ENCODE data around the gene PRR23E. TPM values are rescaled to one million over a fixed set of nuclear protein-coding genes. Genes with fewer than 3 reads are reported as not detected.

The PRR23E gene, protein sequence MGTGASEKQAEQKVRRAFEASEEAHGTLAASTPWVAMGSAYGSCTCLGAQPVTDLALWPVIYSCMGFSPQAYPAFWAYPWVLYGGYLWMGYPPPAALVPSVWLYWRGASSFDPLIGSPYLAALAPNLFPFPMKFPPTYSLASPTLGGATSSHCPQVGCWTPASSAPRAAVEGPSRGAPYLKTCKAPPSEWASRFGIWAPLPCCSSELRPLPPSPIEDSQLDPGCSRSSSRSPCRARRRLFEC
- total RNA-seq = not detected
- long read RNA-seq, donor 1 = 0 reads
- long read RNA-seq, donor 2 = 0 reads

- H3K4me1 ChIP-seq (ENCODE audit: low read depth) = no peaks in the 10 kb centered on the region
- no peak for ATAC-seq
- no peaks in the 10 kb centered on the region for H3K36me3 ChIP-seq (ENCODE audit: low read depth)
- H3K4me3 ChIP-seq = no peak within 1 kb of the TSS
- no peak for DNase-seq
- intact Hi-C loops (cut with DNase I, micrococcal nuclease) = no loop called here
- TF ChIP-seq CTCF (IDR thresholded peaks at IDR 0.05) = no peak
- no peaks in the 10 kb centered on the region for H3K9me3 ChIP-seq
These were observed at the start of gene PRR23E for GRCh38 chr3:127192576-127193232. Gene PRR23E (plus strand): TSS chr3:127193131. CDS start chr3:127196686, 3,555 bp downstream.

DNA sequence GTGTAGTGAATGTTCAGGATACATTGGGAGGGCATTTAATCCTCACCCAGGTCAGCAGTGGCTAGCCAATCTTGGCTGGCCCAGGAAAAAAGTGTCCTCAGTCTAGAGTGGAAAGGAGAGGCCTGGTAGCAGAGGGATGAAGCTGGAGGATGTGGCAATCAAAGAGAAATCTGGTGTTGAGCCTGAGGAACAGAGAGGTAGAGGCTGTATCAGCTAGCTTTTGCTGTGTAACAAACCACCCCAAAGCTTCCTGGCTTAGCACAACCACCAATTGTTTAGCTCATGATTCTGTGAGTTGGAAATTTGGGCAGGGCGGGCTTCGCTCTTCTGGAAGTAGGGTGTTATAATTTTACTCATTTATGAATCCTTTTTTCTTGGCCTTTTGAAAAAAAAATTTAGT, 49.8 kb upstream of the PRR23E start:
- peaks cover 3% of the 10 kb centered on the region for H3K4me1 ChIP-seq (ENCODE audit: low read depth)
- no peak overlapping the region for H3K4me3 ChIP-seq
- DNase-seq (no peak), ATAC-seq (no peak)
- TF ChIP-seq CTCF (IDR thresholded peaks at IDR 0.05) = no peak
- H3K9me3 ChIP-seq = no peaks in the 10 kb centered on the region
- no peaks in the 10 kb centered on the region for H3K36me3 ChIP-seq (ENCODE audit: low read depth)
- intact Hi-C loops (cut with DNase I, micrococcal nuclease) = no loop called here

- no peaks in the 10 kb centered on the region for H3K36me3 ChIP-seq (ENCODE audit: low read depth)
- H3K4me1 ChIP-seq (ENCODE audit: low read depth) = peaks cover 3% of the 10 kb centered on the region
- TF ChIP-seq CTCF (IDR thresholded peaks at IDR 0.05) = no peak
- no peaks in the 10 kb centered on the region for H3K9me3 ChIP-seq
- no peak overlapping the region for H3K4me3 ChIP-seq
- intact Hi-C loops (cut with DNase I, micrococcal nuclease) = no loop called here
- DNase-seq (no peak), ATAC-seq (no peak)
These were observed 48.3 kb upstream of the PRR23E start for GRCh38 chr3:127144631-127145030.

- ATAC-seq = no peak
- TF ChIP-seq CTCF (IDR thresholded peaks at IDR 0.05) = no peak
- peaks cover 3% of the 10 kb centered on the region for H3K4me1 ChIP-seq (ENCODE audit: low read depth)
- no peak for DNase-seq
- no peak overlapping the region for H3K4me3 ChIP-seq
- H3K9me3 ChIP-seq = no peaks in the 10 kb centered on the region
- H3K36me3 ChIP-seq (ENCODE audit: low read depth) = no peaks in the 10 kb centered on the region
- intact Hi-C loops (cut with DNase I, micrococcal nuclease) = no loop called here
These were observed 47.7 kb upstream of the PRR23E start for GRCh38 chr3:127145266-127145665.

- H3K9me3 ChIP-seq = no peaks in the 10 kb centered on the region
- intact Hi-C loops (cut with DNase I, micrococcal nuclease) = no loop called here
- H3K4me1 ChIP-seq (ENCODE audit: low read depth) = peaks cover 1% of the 10 kb centered on the region
- no peaks in the 10 kb centered on the region for H3K36me3 ChIP-seq (ENCODE audit: low read depth)
- H3K4me3 ChIP-seq = no peak overlapping the region
- no peak for TF ChIP-seq CTCF (IDR thresholded peaks at IDR 0.05)
- DNase-seq (no peak), ATAC-seq (no peak)
These were observed 45.5 kb upstream of the PRR23E start for GRCh38 chr3:127147291-127147885.
